Stimulated activated naive CD8-positive, alpha-beta T cell treated with anti-CD3 and anti-CD28 coated beads, Interleukin-15, Interleukin-2, amounts not matched to agents 100 U/mL and 50 U/mL, for 24 hours (primary cell): ENCODE results near the gene ARTN.

Source experiments
- ATAC-seq: fragments of 150-1000 bp; cut with Tn5 transposase; one replicate; pipeline ENCODE4 v1.10.0; 2021
- DNase-seq: peaks from one replicate; pipeline ENCODE4 v3.0.0; 2021

Gene ARTN

DNA sequence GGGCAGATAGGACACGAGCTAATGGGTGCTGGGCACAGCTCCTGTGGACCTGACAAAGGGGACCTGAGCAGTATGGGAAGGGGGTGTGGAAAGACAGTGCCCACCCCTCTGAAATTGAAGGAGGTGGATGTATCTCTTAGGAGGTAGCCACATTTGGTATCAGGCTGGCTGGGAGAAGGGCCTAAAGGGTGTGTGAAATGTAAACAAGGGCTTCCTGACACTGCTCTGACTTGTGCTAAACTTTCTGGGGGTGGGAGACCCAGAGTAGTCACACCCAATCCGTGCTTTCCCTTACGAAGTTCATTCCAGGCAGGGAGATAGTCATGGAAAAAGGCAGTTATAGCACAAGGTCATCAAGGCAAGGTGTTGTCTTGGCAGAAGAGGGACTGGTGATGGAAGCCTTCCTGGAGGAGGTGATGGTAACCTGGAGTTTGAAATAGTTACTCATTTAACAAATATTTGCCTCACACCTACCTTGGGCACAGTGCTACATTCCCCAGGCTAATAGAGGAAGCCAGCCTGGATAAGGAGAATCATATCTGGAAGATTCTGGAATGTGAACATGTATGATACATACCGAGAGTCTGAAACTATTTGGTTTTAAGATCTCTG, 52.5 kb downstream of the ARTN start:
- ATAC-seq (no peak), DNase-seq (no peak)

DNA sequence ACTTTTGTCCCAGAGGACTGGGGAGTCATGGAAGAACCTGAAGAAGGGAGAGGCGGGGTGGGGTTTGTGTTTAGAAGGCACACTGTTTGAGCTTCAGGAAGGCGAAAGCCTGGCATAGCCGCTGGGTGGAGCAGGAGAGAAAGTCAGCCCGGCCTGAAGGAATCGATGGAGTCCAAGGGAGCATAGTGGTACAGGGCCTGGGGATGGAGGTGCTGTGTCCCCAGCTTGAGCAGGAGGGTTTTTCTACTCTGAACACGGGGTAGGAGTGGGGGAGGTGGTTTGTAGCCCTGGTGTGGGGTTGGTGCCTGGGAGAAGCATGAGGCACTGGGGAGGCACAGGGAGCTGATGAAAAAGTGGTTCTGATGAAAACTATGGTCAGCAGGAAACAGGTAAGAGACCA, 53.1 kb downstream of the ARTN start:
- DNase-seq = no peak
- no peak for ATAC-seq
